ENCODE measurements around the gene ENTPD2. TPM values are rescaled to one million over a fixed set of nuclear protein-coding genes. Genes with fewer than 3 reads are reported as not detected.

Gene ENTPD2
- total and polyA plus RNA-seq, 10 of the 15 experiments (the other 5 are each of a cell fraction or from before 2014, with no cell fraction given), result 0.15 to 1.8 (median 0.65) TPM; not detected in 2

- no peak overlapping the region for H3K27ac ChIP-seq (ENCODE audit: control insufficient read depth, insufficient read depth)
- TF ChIP-seq HDGF (IDR thresholded peaks at IDR 0.05) (no peak), FOXM1 (IDR thresholded peaks at IDR 0.05; ENCODE audit: low read depth, low read length) (no peak)
- DNase-seq (ENCODE audit: low read depth, low spot score) (no peak), FAIRE-seq (no peak), ATAC-seq (no peak)
- RAD21 ChIA-PET (ENCODE audit: unreplicated experiment), result interaction anchor here (0.8 to 2.1 kb wide), 9 partner anchors 17 to 264 kb away, joined by 3 to 23 read pairs (median 4); partner anchors contain the start of gene TRAF2
- H4K20me1 ChIP-seq (ENCODE audit: control insufficient read depth, insufficient read depth), result no peaks in the 10 kb centered on the region
- POLR2A ChIA-PET, result interaction anchor here (0.5 to 1.0 kb wide), 4 partner anchors 11 to 303 kb away, joined by 3 to 5 read pairs (median 4); partner anchors contain the start of gene PAXX
- in situ Hi-C loops (cut with MboI) (no loop called here), intact Hi-C loops (cut with micrococcal nuclease; ENCODE audit: unreplicated experiment) (no loop called here)
- peaks cover 48% of the 10 kb centered on the region for H3K4me1 ChIP-seq (ENCODE audit: control insufficient read depth, insufficient read depth, low read length)
- no peaks in the 10 kb centered on the region for H3K79me2 ChIP-seq (ENCODE audit: control insufficient read depth, insufficient read depth, low read length)
- peak overlapping the region; percentile 30; the same call in 1 of the 2 replicates for H3K4me2 ChIP-seq (ENCODE audit: control insufficient read depth, insufficient read depth)
- CTCF ChIA-PET, result interaction anchor here (0.6 to 4.7 kb wide), 43 partner anchors 9 to 303 kb away, joined by 3 to 65 read pairs (median 5); partner anchors contain the start of genes AJM1, C8G, CLIC3 and MAN1B1
- no peak overlapping the region for H2AFZ ChIP-seq (ENCODE audit: control insufficient read depth, low read depth, low read length)
- peaks cover 0 to 2% of the 10 kb centered on the region in 2 experiments; a peak in 2 of 4 replicates for H3K27me3 ChIP-seq (replicated peaks in 1 of 2; ENCODE audit: control insufficient read depth in 2 of 2, insufficient read depth in 2 of 2, low read length in 1 of 2)
- no peaks in the 10 kb centered on the region for H3K36me3 ChIP-seq (ENCODE audit: control insufficient read depth in 2 of 2, insufficient read depth in 2 of 2, low read length in 1 of 2)
- SMC1A ChIA-PET (ENCODE audit: uncharacterized antibody, unreplicated experiment), result interaction anchor here (0.8 to 2.1 kb wide), 4 partner anchors 38 to 82 kb away, joined by 3 to 14 read pairs (median 5); no protein-coding TSS in a partner anchor
- H3K9me3 ChIP-seq (replicated peaks; ENCODE audit: control insufficient read depth, insufficient read depth, low read length), result no peaks in the 10 kb centered on the region
- no peak overlapping the region for H3K9ac ChIP-seq (ENCODE audit: control insufficient read depth, insufficient read depth, low read length)
- BruUV-seq (replicated peaks), result no TSS peak
- no peak overlapping the region for H3K4me3 ChIP-seq
- 5% methylated on average over 13 of the region's 15 CpGs for WGBS (ENCODE audit: insufficient coverage, insufficient replicate concordance, low lambda C conversion rate, missing lambda C conversion rate)
Measured at GRCh38 chr9:137030006-137030405, 23.9 kb downstream of the ENTPD2 start.

DNA sequence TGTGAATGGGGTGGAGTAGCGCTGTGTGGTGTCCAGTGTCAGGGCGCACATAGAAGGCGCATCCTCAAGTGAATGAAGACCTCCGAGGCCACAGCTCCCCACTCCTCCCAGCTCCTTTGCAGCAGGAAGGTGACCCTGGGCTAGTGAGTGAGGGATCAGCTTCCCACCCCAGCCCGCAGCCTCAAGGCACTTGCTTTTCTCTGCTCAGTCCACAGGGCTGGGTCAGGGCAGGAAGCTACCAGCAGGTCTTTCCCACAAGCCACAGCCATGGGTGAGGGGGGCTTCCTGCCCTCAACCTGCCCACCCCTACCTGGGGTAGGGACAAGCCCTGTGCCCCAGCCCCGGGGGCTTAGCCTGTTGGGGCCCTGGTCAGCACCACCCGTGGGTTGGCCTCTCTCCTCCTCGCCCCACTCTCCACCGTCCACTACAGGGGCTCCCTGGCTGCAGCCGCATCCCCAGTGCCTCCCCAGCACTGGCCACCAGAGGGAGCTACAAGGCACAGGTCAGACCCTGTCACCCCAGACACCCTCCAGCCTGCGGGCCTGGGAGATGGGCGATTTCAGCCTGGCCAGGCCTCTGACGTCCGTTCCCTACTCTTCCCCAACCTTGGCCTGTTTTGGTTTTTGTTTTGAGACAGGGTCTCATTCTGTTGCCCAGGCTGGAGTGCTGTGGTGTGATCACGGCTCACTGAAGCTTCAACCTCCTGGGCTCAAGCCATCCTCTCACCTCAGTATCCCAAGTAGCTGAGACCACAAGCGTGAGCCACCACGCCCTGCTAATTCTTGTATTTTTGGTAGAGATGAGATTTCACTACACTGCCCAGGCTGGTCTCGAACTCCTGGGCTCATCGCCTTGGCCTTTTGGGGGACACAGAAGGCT is 24.6 kb downstream of the ENTPD2 start:
- SMC1A ChIA-PET (ENCODE audit: uncharacterized antibody, unreplicated experiment), result interaction anchor here (0.8 to 2.1 kb wide), 5 partner anchors 39 to 81 kb away, joined by 3 to 14 read pairs (median 4); no protein-coding TSS in a partner anchor
- Histone ChIP-seq H3K4me2 (ENCODE audit: control insufficient read depth, insufficient read depth) (peak overlapping the region; percentile 77), H3K9me3 (replicated peaks; ENCODE audit: control insufficient read depth, insufficient read depth, low read length) (no peaks in the 10 kb centered on the region), H2AFZ (ENCODE audit: control insufficient read depth, low read depth, low read length) (no peak overlapping the region), H4K20me1 (ENCODE audit: control insufficient read depth, insufficient read depth) (no peaks in the 10 kb centered on the region), H3K27ac (ENCODE audit: control insufficient read depth, insufficient read depth) (no peak overlapping the region), H3K79me2 (ENCODE audit: control insufficient read depth, insufficient read depth, low read length) (no peaks in the 10 kb centered on the region), H3K36me3 (ENCODE audit: control insufficient read depth in 2 of 2, insufficient read depth in 2 of 2, low read length in 1 of 2) (no peaks in the 10 kb centered on the region), H3K9ac (ENCODE audit: control insufficient read depth, insufficient read depth, low read length) (no peak overlapping the region), H3K4me3 (no peak overlapping the region), H3K4me1 (ENCODE audit: control insufficient read depth, insufficient read depth, low read length) (peaks cover 41% of the 10 kb centered on the region), H3K27me3 (replicated peaks in 1 of 2; ENCODE audit: control insufficient read depth in 2 of 2, insufficient read depth in 2 of 2, low read length in 1 of 2) (peaks cover 0 to 2% of the 10 kb centered on the region in 2 experiments; a peak in 2 of 4 replicates)
- RAD21 ChIA-PET (ENCODE audit: unreplicated experiment), result interaction anchor here (0.8 to 2.1 kb wide), 10 partner anchors 18 to 263 kb away, joined by 3 to 23 read pairs (median 4); partner anchors contain the start of genes AJM1 and TRAF2
- DNase-seq (ENCODE audit: low read depth, low spot score), result no peak
- peak; percentile 91 for FAIRE-seq
- WGBS (ENCODE audit: insufficient coverage, insufficient replicate concordance, low lambda C conversion rate, missing lambda C conversion rate), result under 1% methylated on average over 19 of the region's 19 CpGs
- ATAC-seq, result peak; percentile 86
- intact Hi-C loops (cut with micrococcal nuclease; ENCODE audit: unreplicated experiment), result no loop called here
- CTCF ChIA-PET, result interaction anchor here (0.6 to 4.7 kb wide), 52 partner anchors 10 to 302 kb away, joined by 3 to 65 read pairs (median 5); partner anchors contain the start of genes AJM1, C8G, CLIC3 and MAN1B1
- in situ Hi-C loops (cut with MboI), result no loop called here
- POLR2A ChIA-PET, result interaction anchor here (0.5 to 1.0 kb wide), 4 partner anchors 37 to 302 kb away, joined by 3 to 5 read pairs (median 4); partner anchors contain the start of genes PAXX and TRAF2
- BruUV-seq (replicated peaks), result no TSS peak
- TF ChIP-seq SUZ12 (IDR thresholded peaks at IDR 0.05; ENCODE audit: unreplicated experiment) (no peak), ZNF622 (IDR thresholded peaks at IDR 0.05) (no peak), MTA2 (IDR thresholded peaks at IDR 0.05; ENCODE audit: low read depth) (0 out of 2 replicates have a peak, but pooled peaks have one; percentile 26), NBN (IDR thresholded peaks at IDR 0.05) (0 out of 2 replicates have a peak, but pooled peaks have one; percentile 14), NR2C1 (IDR thresholded peaks at IDR 0.05) (no peak), BHLHE40 (IDR thresholded peaks at IDR 0.05; ENCODE audit: borderline replicate concordance in 1 of 2, low read depth in 2 of 2, low read length in 1 of 2) (peak in 1 of 2 experiments; percentile 37; a peak in 1 of 4 replicates), SP1 (IDR thresholded peaks at IDR 0.05; ENCODE audit: low read depth, low read length) (peak; percentile 10), PAX8 (IDR thresholded peaks at IDR 0.05) (no peak), BACH1 (IDR thresholded peaks at IDR 0.05; ENCODE audit: borderline replicate concordance) (0 out of 2 replicates have a peak, but pooled peaks have one; percentile 37)
- TF ChIP-seq, protein P1, sequence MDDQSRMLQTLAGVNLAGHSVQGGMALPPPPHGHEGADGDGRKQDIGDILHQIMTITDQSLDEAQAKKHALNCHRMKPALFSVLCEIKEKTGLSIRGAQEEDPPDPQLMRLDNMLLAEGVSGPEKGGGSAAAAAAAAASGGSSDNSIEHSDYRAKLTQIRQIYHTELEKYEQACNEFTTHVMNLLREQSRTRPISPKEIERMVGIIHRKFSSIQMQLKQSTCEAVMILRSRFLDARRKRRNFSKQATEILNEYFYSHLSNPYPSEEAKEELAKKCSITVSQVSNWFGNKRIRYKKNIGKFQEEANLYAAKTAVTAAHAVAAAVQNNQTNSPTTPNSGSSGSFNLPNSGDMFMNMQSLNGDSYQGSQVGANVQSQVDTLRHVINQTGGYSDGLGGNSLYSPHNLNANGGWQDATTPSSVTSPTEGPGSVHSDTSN (IDR thresholded peaks at IDR 0.05; ENCODE audit: insufficient replicate concordance, low read depth, low read length), result peak; percentile 29
- TF ChIP-seq, protein P2, sequence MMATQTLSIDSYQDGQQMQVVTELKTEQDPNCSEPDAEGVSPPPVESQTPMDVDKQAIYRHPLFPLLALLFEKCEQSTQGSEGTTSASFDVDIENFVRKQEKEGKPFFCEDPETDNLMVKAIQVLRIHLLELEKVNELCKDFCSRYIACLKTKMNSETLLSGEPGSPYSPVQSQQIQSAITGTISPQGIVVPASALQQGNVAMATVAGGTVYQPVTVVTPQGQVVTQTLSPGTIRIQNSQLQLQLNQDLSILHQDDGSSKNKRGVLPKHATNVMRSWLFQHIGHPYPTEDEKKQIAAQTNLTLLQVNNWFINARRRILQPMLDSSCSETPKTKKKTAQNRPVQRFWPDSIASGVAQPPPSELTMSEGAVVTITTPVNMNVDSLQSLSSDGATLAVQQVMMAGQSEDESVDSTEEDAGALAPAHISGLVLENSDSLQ (IDR thresholded peaks at IDR 0.05), result no peak
